Stimulated activated effector memory CD8-positive, alpha-beta T cell treated with anti-CD3 and anti-CD28 coated beads, Interleukin-12 subunit alpha, Interleukin-12 subunit beta, amount 100 ng/mL, for 72 hours (primary cell): Measurements from ENCODE around the gene CHPF.
A peak's percentile ranks its signal among the peaks of the same experiment; 100 is the strongest.

Experiments used
- ATAC-seq: fragments of 150-1000 bp; cut with Tn5 transposase; 2 replicates; pipeline ENCODE4 v1.10.0; 2021
- DNase-seq, 2 donors: peaks; one replicate each; pipeline ENCODE4 v3.0.0; 2021 to 2022; ENCODE audit warnings: low spot score in 2 of 2
- H3K27ac Mint-ChIP-seq: one replicate; pipeline ENCODE4 v1.8.0; 2022; ENCODE audit warnings: mild to moderate bottlenecking, mixed read lengths
- H3K36me3 Mint-ChIP-seq: one replicate; pipeline ENCODE4 v1.8.0; 2022; ENCODE audit warnings: mild to moderate bottlenecking, mixed read lengths
- H3K4me1 Mint-ChIP-seq: one replicate; pipeline ENCODE4 v1.8.0; 2022; ENCODE audit warnings: mixed read lengths
- H3K4me3 Mint-ChIP-seq: one replicate; pipeline ENCODE4 v1.8.0; 2022; ENCODE audit warnings: mild to moderate bottlenecking, mixed read lengths
- H3K9me3 Mint-ChIP-seq: one replicate; pipeline ENCODE4 v1.8.0; 2022; ENCODE audit warnings: mixed read lengths

The CHPF gene

GRCh38 chr2:219559156-219559915, 15.7 kb upstream of the CHPF start:
- no peaks in the 10 kb centered on the region for H3K9me3 Mint-ChIP-seq
- H3K36me3 Mint-ChIP-seq = no peaks in the 10 kb centered on the region

GRCh38 chr2:219557791-219558785, 14.5 kb upstream of the CHPF start:
- no peaks in the 10 kb centered on the region for H3K9me3 Mint-ChIP-seq
- ATAC-seq (no peak), DNase-seq (no peak)
- H3K36me3 Mint-ChIP-seq = no peaks in the 10 kb centered on the region
- H3K4me3 Mint-ChIP-seq = no peak overlapping the region
- H3K27ac Mint-ChIP-seq = no peak overlapping the region
- H3K4me1 Mint-ChIP-seq = no peaks in the 10 kb centered on the region

More at GRCh38 chr2:219559156-219559915, 15.7 kb upstream of the CHPF start:
- no peaks in the 10 kb centered on the region for H3K4me1 Mint-ChIP-seq
- DNase-seq = no peak
- no peak for ATAC-seq
- no peak overlapping the region for H3K27ac Mint-ChIP-seq
- H3K4me3 Mint-ChIP-seq = no peak overlapping the region

GRCh38 chr2:219557320-219557719, 13.7 kb upstream of the CHPF start:
- H3K36me3 Mint-ChIP-seq = no peaks in the 10 kb centered on the region
- no peak overlapping the region for H3K27ac Mint-ChIP-seq
- no peaks in the 10 kb centered on the region for H3K4me1 Mint-ChIP-seq
- no peak for DNase-seq
- no peaks in the 10 kb centered on the region for H3K9me3 Mint-ChIP-seq
- ATAC-seq = no peak
- no peak overlapping the region for H3K4me3 Mint-ChIP-seq

GRCh38 chr2:219556413-219556812, 12.8 kb upstream of the CHPF start:
- Mint-ChIP-seq H3K9me3 (no peaks in the 10 kb centered on the region), H3K4me3 (no peak overlapping the region), H3K36me3 (no peaks in the 10 kb centered on the region), H3K4me1 (peaks cover 6% of the 10 kb centered on the region), H3K27ac (no peak overlapping the region)
- no peak for ATAC-seq
- DNase-seq = no peak

- no peak for ATAC-seq
- H3K9me3 Mint-ChIP-seq = no peaks in the 10 kb centered on the region
- H3K4me1 Mint-ChIP-seq = peaks cover 9% of the 10 kb centered on the region
- H3K27ac Mint-ChIP-seq = no peak overlapping the region
- no peaks in the 10 kb centered on the region for H3K36me3 Mint-ChIP-seq
- DNase-seq = no peak
- no peak overlapping the region for H3K4me3 Mint-ChIP-seq
These were observed 12.3 kb upstream of the CHPF start for GRCh38 chr2:219555956-219556355.

GRCh38 chr2:219554350-219554749, 10.7 kb upstream of the CHPF start:
- ATAC-seq (no peak), DNase-seq (no peak)
- no peak overlapping the region for H3K4me3 Mint-ChIP-seq
- no peaks in the 10 kb centered on the region for H3K9me3 Mint-ChIP-seq
- no peaks in the 10 kb centered on the region for H3K36me3 Mint-ChIP-seq
- H3K4me1 Mint-ChIP-seq = peaks cover 12% of the 10 kb centered on the region
- no peak overlapping the region for H3K27ac Mint-ChIP-seq

- H3K4me1 Mint-ChIP-seq = peaks cover 12% of the 10 kb centered on the region
- no peak overlapping the region for H3K27ac Mint-ChIP-seq
- H3K4me3 Mint-ChIP-seq = peak overlapping the region; percentile 81
- DNase-seq (no peak), ATAC-seq (no peak)
- H3K9me3 Mint-ChIP-seq = no peaks in the 10 kb centered on the region
- no peaks in the 10 kb centered on the region for H3K36me3 Mint-ChIP-seq
These were observed 9.9 kb upstream of the CHPF start for GRCh38 chr2:219553463-219553963.

- DNase-seq (no peak), ATAC-seq (no peak)
- no peaks in the 10 kb centered on the region for H3K9me3 Mint-ChIP-seq
- H3K36me3 Mint-ChIP-seq = no peaks in the 10 kb centered on the region
- H3K27ac Mint-ChIP-seq = no peak overlapping the region
- peak overlapping the region; percentile 81 for H3K4me3 Mint-ChIP-seq
- H3K4me1 Mint-ChIP-seq = peaks cover 12% of the 10 kb centered on the region
These were observed 9.5 kb upstream of the CHPF start for GRCh38 chr2:219553168-219553417.

GRCh38 chr2:219552382-219553167, 9.0 kb upstream of the CHPF start:
- H3K27ac Mint-ChIP-seq = no peak overlapping the region

GRCh38 chr2:219551441-219552381, 8.1 kb upstream of the CHPF start:
- Mint-ChIP-seq H3K9me3 (no peaks in the 10 kb centered on the region), H3K4me1 (peaks cover 12% of the 10 kb centered on the region), H3K36me3 (no peaks in the 10 kb centered on the region), H3K27ac (no peak overlapping the region), H3K4me3 (peak overlapping the region; percentile 81)
- DNase-seq (no peak), ATAC-seq (peak; percentile 14)

More at GRCh38 chr2:219552382-219553167, 9.0 kb upstream of the CHPF start:
- peak; percentile 80 to 94 for DNase-seq
- peaks cover 12% of the 10 kb centered on the region for H3K4me1 Mint-ChIP-seq
- H3K36me3 Mint-ChIP-seq = no peaks in the 10 kb centered on the region
- no peaks in the 10 kb centered on the region for H3K9me3 Mint-ChIP-seq
- peak overlapping the region; percentile 81 for H3K4me3 Mint-ChIP-seq
- peak; percentile 89 for ATAC-seq

- DNase-seq (no peak), ATAC-seq (no peak)
- no peak overlapping the region for H3K4me3 Mint-ChIP-seq
- H3K27ac Mint-ChIP-seq = no peak overlapping the region
- peaks cover 2% of the 10 kb centered on the region for H3K36me3 Mint-ChIP-seq
- H3K9me3 Mint-ChIP-seq = no peaks in the 10 kb centered on the region
- peaks cover 18% of the 10 kb centered on the region for H3K4me1 Mint-ChIP-seq
These were observed 6.0 kb upstream of the CHPF start for GRCh38 chr2:219549619-219550018.

GRCh38 chr2:219548990-219549389, 5.4 kb upstream of the CHPF start:
- H3K27ac Mint-ChIP-seq = no peak overlapping the region
- peaks cover 24% of the 10 kb centered on the region for H3K4me1 Mint-ChIP-seq
- ATAC-seq (no peak), DNase-seq (no peak)
- no peaks in the 10 kb centered on the region for H3K9me3 Mint-ChIP-seq
- H3K36me3 Mint-ChIP-seq = peaks cover 6% of the 10 kb centered on the region
- H3K4me3 Mint-ChIP-seq = no peak overlapping the region

- ATAC-seq (no peak), DNase-seq (no peak)
- Mint-ChIP-seq H3K4me3 (no peak overlapping the region), H3K27ac (no peak overlapping the region), H3K4me1 (peaks cover 27% of the 10 kb centered on the region), H3K9me3 (no peaks in the 10 kb centered on the region), H3K36me3 (peaks cover 6% of the 10 kb centered on the region)
These were observed 4.0 kb upstream of the CHPF start for GRCh38 chr2:219547621-219548020.

GRCh38 chr2:219545943-219546352, 2.3 kb upstream of the CHPF start:
- Mint-ChIP-seq H3K4me1 (peaks cover 32% of the 10 kb centered on the region), H3K36me3 (peaks cover 13% of the 10 kb centered on the region), H3K4me3 (no peak overlapping the region), H3K9me3 (no peaks in the 10 kb centered on the region), H3K27ac (no peak overlapping the region)
- DNase-seq (no peak), ATAC-seq (no peak)
